Fibroblast of peridontal ligament (primary cell): Measurements from ENCODE around the gene GPR146.
"Not testable (repeated sequence)": the region's sequence is repeated elsewhere in the genome, so short reads cannot be mapped to it uniquely, and the experiment has no call there.

Source experiments
- DNase-seq: peaks from one replicate; pipeline ENCODE4 v3.0.0-alpha.2; 2010; ENCODE audit errors: extremely low read depth

The GPR146 gene

DNA sequence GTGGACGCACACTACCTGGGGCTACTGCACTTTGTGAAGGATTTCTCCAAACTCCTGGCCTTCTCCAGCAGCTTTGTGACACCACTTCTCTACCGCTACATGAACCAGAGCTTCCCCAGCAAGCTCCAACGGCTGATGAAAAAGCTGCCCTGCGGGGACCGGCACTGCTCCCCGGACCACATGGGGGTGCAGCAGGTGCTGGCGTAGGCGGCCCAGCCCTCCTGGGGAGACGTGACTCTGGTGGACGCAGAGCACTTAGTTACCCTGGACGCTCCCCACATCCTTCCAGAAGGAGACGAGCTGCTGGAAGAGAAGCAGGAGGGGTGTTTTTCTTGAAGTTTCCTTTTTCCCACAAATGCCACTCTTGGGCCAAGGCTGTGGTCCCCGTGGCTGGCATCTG is 14.0 kb downstream of the GPR146 start:
- DNase-seq: no peak

DNA sequence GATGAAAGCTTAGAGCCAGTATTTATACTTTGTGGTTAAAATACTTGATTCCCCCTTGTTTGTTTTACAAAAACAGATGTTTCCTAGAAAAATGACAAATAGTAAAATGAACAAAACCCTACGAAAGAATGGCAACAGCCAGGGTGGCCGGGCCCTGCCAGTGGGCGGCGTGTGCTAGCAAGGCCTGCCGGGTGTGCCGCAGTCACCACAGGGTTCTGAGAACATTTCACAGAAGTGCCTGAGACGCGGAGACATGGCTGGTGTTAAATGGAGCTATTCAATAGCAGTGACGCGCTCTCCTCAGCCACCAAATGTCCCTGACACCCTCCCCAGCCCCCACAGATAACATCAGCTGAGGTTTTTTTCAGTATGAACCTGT is 14.5 kb downstream of the GPR146 start:
- DNase-seq: peak; percentile 68

DNA sequence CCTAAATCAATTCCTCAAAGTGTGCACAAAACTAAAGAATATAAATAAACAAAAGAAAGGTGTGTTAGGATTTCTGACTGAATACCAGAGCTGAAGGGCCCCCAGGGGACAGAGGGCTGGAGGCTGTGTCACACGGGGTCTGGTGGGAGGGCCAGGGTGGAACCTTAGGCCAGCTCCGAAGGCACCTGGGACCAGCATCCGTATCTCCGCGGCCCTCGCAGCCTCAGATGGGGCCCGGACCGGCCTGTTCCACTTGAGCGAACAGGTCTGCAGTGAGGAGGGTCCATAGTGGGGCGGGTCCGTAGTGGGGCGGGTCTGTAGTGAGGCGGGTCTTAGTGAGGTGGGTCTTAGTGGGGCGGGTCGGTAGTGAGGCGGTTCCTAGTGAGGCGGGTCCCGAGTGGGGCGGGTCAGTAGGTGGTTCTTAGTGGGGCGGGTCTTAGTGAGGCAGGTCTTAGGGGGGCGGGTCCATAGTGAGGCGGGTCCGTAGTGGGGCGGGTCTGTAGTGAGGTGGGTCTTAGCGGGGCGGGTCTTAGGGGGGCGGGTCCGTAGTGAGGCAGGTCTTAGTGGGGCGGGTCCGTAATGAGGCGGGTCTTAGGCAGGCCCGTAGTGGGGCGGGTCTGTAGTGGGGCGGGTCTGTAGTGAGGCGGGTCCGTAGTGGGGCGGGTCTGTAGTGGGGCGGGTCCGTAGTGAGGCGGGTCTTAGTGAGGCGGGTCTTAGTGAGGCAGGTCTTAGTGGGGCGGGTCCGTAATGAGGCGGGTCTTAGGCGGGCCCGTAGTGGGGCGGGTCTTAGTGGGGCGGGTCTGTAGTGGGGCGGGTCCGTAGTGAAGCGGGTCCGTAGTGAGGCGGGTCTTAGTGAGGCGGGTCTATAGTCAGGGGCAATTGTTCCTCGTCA is 15.1 kb downstream of the GPR146 start:
- no peak for DNase-seq

DNA sequence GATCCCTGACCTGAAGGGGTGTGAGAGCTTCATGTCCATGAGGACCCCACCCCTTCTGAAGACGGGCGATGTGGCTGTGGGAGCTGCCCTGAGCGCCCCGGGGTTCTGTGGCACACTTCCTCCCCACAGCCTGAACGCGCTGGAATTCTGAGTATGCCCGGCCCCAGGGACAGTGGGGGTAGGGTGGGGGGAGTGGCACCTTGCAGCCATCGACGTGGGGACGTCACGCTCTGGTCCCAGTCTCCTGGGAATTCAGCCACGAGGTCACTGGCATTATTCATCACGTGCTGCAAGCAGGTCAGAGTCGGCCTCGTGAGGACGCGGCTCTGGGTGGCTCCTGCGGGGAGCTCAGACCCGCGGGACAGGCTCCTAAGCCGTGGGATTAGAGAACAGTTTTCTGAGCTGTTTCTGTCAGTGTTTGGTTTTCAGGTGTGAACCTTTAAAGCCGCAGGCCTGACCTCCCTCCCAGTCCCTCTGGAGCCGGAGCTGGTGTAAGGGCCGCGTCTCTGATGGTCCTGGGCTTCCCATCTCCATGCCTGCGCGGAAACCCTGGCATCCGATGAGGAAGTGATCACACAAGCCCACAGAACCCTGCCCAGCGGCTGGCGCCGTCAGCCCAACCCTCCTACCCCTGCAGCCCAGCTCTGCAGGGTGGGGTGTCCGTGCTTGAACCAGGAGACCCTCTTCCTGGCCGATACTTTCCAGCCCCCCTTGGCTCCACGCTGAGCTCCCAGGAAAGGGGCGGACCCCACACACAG is 16.1 kb downstream of the GPR146 start:
- no peak for DNase-seq

DNA sequence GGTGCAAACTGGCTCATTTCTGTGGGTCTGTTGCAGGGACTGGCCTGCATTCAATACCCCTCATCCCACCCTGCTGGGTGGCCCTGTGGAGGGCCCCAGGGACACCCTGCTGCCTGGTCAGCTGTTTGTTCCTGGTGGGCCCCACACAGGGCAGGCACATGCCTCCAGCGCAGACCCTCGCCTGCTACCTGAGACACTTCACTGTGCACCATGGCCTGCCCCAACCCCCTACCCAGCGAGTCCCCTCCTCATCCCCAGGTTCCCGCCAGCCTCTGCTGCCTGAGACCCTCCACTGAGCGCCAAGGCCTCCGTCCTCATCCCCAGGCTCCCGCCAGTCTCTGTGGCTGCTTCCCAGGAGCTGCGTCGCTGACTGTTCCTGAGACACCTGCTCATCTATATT is 16.8 kb downstream of the GPR146 start:
- DNase-seq: no peak

DNA sequence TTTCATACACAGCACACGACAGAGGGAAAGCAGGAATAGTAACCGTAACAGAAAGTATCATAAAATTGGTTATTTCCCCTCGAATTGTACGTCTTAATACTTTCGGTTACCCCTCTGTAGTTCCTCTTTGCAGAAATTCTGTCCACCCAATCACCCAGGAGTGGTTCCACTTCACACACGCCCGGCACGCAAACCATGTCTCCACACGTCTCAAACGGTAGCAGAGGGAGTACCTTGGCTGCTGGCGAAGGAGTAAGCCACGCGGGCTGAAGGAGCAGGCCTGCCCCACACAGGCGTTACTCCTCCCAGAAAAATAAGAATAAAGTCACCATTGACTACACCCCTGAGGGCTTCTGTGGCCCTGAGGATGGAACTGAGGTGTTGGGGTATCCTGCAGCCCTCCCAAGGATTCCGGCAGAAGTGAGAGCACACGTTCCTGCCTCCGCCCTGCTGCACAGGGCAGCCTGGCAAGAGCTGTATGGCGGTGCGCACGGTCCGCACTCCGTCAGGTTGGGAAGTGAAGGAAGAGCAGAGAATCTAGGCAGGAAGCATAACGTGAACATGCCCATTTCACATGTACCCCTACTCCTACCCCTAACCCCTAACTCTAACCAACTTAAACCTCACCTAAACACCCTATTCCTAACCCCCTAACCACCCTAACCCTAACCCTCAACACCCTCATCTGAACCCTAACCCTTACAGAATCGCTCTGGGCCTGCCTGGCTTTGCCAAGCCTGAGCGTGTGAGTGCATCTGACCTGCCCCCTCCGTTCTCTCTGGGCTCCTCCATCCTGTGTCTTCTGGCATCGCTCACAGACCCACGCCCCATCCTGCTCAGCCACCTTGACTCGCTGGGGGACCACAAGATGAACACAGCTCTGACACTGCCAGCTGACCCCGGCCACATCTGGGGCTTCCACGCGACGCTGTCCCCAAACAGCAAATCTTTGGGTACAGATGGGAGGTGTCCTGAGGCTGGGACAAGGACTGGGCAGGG is 18.2 kb downstream of the GPR146 start:
- no peak for DNase-seq

DNA sequence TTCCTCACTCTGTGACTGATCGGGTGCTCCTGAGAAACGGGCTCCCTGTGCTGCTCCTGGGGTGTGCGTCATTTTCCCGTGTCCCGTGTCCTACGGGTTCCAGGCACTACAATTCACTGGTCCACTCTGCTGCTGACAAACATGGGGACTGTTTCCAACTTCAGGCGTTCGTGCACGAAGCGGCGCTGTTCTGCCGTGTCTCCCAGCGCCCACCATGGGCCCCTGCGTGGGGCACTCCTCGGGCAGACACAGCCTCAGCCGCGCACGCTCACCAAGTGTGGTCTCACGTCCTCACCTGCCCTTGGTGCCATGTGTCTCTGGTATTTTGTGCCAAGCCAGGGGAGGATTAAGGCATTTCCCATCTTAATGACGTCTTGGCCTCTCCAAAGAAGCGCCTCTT is 19.0 kb downstream of the GPR146 start:
- DNase-seq: no peak

DNA sequence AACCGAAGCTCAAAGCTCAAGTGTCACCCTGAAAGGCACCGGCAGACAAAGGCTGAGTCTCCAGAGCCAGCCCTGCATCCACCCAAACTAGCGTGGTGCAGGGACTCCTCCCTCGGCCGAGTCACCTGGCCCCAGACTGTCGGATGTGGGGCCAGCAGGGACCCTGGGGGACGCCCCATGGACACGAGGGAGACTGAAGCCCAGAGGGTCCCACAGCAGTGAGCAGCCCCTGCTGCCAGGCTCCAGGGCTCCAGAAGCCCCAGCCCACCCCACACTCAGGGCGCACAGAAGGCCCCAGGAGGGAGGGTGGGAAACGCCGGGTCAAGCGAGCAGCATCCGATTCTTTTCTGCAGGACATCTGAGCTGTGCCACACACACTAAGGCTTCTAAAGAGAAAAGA is 20.2 kb downstream of the GPR146 start:
- DNase-seq: no peak

DNA sequence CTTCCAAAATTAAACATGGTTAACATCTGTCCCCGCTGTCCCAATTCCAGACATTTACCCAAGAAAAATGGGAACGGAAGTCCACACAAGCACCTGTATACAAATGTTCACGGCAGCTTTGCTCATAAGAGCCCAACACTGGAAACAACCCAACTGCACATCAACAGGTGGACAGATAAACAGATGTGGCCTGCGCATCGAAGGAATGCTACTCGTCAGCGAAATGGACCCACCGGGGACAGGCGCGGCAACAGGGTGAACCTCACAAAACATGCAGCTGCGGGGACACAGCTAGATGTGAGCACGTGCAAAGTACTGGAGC is 20.9 kb downstream of the GPR146 start:
- no peak for DNase-seq

DNA sequence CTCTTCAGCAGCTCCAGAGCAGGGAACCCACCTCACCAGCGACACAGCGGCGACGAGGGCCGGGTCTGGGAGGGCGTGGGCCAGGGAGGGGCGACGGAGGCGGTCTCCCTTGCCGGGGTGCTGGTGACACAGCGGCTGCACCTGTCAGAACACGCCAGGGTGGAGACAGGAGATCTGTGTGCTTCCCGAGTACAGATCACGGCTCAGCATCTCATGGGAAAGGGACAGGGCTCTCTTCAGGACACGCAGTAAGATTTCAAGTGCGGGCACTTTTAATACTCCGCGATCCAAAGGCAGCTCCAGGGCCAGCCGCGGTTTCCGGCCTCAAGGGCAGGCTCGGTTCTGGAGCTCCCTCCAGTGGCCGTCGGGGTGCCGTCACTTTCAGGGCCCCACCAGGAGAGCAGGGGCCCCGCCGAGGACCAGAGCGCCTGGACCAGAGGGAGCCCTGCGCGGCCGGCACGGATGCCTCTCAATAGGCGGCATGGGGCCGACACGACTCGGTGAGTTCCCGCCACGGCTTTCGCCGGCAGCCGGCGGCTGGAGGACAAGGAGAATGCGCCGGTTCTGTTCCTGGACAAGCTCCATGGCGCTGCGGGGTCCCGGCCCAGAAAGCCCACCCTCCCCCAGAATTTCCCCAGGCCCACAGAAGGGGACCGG is 21.4 kb downstream of the GPR146 start:
- DNase-seq: peak; percentile 60

DNA sequence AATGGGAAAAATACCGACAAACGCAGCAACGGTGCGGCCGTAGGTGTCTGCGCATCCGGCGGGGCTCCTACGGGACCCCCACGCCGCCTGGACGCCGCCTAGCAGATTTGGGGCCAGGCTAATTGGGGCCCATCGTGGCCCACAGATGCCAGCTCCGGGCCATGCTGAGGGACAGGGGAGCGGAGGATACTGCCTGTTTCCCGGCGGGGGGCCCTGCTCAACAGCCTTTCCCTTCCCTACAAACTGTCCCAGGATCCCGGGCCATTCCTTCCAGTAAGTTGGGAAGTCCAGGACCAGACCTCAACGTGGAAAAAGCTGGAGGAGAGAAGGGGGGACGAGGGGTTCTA is 21.9 kb downstream of the GPR146 start:
- DNase-seq: no peak

DNA sequence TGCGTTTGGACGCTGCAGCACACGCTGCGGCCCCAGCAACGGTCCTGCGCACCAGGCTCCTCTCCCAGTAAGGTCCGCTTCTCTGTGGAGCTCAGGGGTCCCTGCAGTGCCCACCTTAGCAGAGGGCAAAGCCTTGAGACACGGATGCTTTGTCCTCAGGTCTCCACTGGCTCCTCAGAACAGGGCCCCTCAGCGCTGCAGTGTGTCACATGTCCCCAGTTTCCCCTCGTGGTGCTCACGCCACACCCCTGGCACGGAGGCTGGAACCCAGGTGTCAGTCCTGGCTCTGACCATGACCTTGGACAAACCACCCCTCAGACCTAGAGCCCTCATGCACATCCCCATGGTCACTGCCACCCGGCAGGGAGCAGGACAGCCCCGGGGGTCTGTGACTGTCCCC is 23.7 kb downstream of the GPR146 start:
- no peak for DNase-seq

DNA sequence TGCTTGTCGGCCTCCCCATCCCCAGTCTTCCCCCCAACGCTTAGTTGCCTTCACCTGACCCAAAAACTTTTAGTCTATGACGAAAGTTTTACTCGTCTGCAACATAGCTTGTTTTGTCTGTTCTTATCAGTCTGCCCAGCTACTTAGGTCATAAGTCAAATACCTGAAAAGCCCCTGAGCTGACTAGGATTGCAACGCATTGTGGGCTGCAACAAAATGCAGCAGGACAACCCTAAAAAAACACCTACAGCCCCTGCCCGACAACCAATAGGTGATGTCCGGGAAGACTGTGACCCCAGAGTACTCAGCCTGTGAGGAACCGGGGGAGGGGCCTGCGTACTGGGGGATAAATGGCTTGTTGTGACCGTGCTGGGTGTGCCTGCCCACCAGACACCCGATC is 24.3 kb downstream of the GPR146 start:
- DNase-seq: no peak

DNA sequence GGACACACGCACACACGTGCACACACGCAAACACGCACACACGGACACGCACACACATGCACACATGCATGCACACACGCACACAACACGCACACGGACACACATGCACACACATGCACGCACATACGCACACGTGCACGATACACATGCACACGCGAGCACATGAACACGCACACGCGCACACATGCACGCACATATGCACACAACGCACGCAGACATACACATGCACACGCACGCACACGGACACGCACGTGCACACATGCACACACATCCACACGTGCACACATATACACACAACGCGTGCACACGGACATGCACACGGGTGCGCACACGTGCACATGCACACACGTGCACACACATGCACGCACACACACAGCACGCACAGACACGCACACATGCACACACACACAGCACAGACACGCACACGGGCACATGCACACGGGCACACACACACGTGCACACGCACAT is 26.2 kb downstream of the GPR146 start:
- no peak for DNase-seq

DNA sequence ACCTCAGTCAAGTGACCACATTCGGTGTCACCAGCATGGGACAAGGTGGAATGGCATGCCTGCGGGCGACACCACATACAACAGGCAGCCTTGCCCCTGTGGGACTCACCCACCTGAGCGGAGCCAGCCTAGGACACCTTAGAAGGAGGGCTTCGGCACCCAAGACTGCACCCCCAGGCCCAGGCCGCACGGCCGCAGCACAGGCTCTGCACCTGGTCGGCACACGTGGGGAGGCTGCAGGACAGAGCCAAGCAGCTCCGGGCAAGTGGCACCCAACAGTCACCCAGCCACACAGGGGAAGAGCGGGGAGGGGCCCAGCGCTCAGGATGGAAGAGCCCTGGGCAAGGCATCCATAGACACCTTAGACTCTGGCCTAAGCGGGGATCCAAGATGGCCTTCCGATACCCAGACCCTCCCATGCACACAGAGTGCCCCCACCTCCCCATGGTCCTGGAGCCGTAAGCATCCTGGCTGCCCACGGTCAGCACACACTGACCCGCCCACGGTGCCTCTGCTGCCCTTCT is 27.4 kb downstream of the GPR146 start:
- DNase-seq: no peak

DNA sequence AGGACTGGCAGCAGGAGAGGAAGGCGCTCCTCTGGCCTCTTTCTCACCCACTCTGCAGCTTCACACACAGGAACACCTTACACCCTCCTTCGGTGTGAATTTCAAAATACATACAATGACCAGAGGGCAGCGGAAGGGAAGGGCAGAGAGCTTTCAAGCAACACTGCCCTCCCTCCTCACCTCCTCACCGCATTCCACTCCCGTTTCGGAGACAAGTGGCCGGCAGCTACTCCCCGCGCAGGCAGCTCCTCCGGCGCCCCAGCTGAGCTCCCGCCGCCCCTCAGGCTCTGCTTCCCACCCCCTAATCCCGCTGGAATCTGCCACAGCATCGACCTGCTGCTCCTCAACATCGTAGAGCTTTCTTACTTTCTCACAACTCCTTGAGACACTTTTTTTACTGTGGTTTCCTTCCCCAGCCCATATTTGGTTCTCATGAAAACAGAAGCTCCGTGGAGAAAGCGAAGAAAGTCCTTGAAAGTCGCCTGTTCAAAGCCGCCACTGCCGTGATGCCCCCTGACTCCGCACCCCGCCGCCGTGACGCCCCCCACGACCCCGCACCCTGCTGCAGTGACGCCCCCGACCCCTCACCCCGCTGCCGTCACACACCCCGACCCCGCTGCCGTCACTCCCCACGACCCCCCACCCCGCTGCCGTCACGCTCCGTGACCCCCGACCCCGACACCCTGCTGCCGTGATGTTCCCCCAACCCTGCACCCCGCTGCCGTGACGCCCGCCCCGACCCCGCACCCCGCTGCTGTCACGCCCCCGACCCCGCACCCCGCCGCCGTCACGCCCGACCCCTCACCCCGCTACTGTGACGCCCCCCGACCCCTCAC is 29.0 kb downstream of the GPR146 start:
- DNase-seq: no peak

DNA sequence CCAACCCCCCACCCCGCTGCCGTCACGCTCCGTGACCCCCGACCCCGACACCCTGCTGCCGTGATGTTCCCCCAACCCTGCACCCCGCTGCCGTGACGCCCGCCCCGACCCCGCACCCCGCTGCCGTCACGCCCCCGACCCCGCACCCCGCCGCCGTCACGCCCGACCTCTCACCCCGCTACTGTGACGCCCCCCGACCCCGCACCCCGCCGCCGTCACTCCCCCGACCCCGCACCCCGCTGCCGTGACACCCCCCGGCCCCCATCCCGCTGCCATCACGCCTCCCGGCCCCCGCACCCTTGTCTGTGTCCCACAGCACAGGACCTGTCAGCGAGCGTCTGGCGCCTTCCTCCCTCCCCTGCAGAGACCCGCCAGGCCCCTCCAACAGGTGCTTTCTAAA is 29.7 kb downstream of the GPR146 start:
- not testable (repeated sequence) for DNase-seq

DNA sequence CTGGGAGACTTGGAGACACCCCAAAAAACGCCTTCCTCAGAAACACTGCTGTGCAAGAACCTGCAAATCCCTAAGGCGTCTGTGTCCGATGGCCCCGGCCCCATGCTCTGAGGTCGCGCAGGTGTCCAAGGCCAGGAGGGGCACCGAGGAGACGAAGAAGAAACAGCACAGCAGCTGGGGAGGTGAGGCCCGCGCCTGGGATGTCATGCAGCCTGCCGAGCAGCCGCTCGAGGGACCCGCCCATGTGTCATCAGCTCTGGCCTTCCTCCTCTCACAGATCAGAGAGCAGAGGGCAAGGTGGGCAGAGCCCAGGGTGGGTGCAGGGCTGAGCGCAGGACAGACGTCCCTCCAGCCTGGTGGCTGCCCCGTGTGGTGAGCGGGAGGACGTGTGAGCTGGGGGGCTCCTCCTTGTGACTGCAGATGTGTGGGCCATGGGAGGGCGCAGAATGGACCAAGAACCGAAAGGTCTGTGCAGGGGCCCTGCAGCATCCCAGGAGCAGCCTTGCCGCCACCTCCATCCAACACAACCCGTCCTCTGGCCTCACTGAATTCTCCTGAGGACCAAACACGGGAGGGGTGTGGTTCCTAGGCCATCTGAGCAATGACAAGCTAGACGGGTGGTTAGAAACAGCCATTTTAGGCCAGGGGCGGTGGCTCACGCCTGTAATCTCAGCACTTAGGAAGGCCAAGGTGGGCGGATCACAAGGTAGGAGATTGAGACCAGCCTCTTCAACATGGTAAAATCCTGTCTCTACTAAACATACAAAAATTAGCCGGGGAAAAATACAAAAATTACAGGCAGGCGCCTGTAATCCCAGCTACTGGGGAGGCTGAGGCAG is 30.5 kb downstream of the GPR146 start:
- no peak for DNase-seq
